Suprapubic skin (tissue), 4 donors: ENCODE data around the gene ZBTB20. TPM values are rescaled to one million over a fixed set of nuclear protein-coding genes. Genes with fewer than 3 reads are reported as not detected.

Source experiments
- DNase-seq, 2 donors: peaks; one replicate each; pipeline ENCODE4 v3.0.0-alpha.2; 2019; ENCODE audit warnings: low spot score in 2 of 2
- H3K27ac ChIP-seq: fragments of 200-600 bp; sonication (generic); one replicate; pipeline ENCODE4 v1.5.1; 2019
- H3K27me3 ChIP-seq: fragments of 200-600 bp; sonication (generic); one replicate; pipeline ENCODE4 v1.5.1; 2019
- H3K36me3 ChIP-seq: fragments of 200-600 bp; sonication (generic); one replicate; pipeline ENCODE4 v1.5.1; 2019
- H3K4me1 ChIP-seq: fragments of 200-600 bp; sonication (generic); one replicate; pipeline ENCODE4 v1.5.1; 2019
- H3K4me3 ChIP-seq: fragments of 200-600 bp; sonication (generic); one replicate; pipeline ENCODE4 v1.5.1; 2019; ENCODE audit warnings: mild to moderate bottlenecking
- H3K9me3 ChIP-seq: fragments of 200-600 bp; sonication (generic); one replicate; pipeline ENCODE4 v1.5.1; 2019
- EP300 ChIP-seq: sonication (generic); formaldehyde crosslinking; IDR thresholded peaks from one replicate; pipeline ENCODE4 v1.6.1; 2017; ENCODE audit warnings: antibody characterized with exemption
- POLR2A ChIP-seq, 2 donors: fragments of 450-650 bp; IDR thresholded peaks; one replicate each; pipeline ENCODE4 v1.6.1; 2017; ENCODE audit warnings: antibody characterized with exemption in 2 of 2, mild to moderate bottlenecking in 2 of 2, moderate library complexity in 2 of 2
- POLR2AphosphoS5 ChIP-seq, 3 donors: sonication (generic); formaldehyde crosslinking; IDR thresholded peaks; one replicate each; pipeline ENCODE4 v1.6.1; 2017; ENCODE audit warnings: antibody characterized with exemption in 3 of 3
- WGBS: methylation state at CpG from one replicate; pipeline ENCODE4 v1.1.5; 2018; 5-methylcytosine and 5-hydroxymethylcytosine counted together
- total RNA-seq, 4 donors: library from RNA; depleted of rRNA; stranded (reverse); fragments of >200 nt; gene quantifications; one replicate each; pipeline ENCODE4 v1.1.0, GENCODE V29; 2016
- TF ChIP-seq, protein P1 (sequence below), 2 donors: fragments of 200-600 bp in 1 of 2; fragments of 450-650 bp in 1 of 2; sonication (generic) in 1 of 2; IDR thresholded peaks; one replicate each; pipeline ENCODE4 v1.5.1; 2016 to 2019; ENCODE audit warnings: antibody characterized with exemption in 2 of 2, mild to moderate bottlenecking in 1 of 2, moderate library complexity in 1 of 2

The ZBTB20 gene
- total RNA-seq, 4 donors from 2014 or later = 23.6 to 77.2 (median 39.4) TPM

DNA sequence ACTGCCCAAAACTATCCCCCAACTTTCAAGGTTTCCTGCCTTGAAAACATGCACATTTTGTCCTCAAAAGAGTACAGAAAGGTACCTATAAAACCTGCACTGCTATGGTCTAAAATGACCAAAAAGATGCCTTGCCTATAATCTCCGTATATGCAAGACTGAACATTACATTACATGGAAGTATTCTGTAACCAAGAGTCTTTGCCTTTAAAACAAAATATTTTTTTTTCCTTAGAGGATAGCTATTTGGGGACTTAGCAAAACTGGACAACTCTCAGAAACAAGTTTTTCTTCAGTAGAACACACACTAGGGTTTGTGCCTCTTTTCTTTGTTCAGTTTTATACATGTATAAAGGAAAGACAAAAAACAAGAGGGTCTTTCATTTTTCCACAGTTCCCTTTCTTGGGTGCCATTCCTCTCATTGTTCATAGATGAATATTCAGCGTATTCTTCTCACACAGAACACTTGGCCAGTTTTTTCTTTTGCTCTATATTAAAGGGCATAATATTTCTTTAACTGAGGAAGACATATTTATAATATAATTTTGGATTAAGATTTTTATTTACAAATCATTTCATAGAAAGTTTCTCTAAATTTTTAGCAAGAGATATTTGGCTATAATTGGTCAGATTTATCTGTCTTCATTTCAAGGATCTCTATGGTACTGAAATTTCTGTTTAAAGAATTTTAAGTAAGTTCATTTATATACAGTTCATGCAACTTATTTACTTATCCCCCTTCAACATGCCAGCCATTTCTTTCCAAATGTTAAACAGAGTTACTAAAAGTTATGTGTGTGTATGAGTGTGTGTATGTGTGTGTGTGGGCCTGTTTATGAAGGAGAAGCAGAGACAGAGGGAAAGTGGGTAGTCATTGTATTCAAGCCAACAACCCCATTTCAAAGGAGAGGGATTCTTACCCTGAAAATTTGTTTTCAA, 142.6 kb downstream of the ZBTB20 start:
- DNase-seq = no peak
- Histone ChIP-seq H3K9me3 (no peaks in the 10 kb centered on the region), H3K4me3 (no peak overlapping the region), H3K27ac (no peak overlapping the region), H3K27me3 (no peaks in the 10 kb centered on the region), H3K36me3 (no peaks in the 10 kb centered on the region), H3K4me1 (no peaks in the 10 kb centered on the region)
- WGBS = 91% methylated on average over 2 of the region's 2 CpGs
- TF ChIP-seq, protein P1, sequence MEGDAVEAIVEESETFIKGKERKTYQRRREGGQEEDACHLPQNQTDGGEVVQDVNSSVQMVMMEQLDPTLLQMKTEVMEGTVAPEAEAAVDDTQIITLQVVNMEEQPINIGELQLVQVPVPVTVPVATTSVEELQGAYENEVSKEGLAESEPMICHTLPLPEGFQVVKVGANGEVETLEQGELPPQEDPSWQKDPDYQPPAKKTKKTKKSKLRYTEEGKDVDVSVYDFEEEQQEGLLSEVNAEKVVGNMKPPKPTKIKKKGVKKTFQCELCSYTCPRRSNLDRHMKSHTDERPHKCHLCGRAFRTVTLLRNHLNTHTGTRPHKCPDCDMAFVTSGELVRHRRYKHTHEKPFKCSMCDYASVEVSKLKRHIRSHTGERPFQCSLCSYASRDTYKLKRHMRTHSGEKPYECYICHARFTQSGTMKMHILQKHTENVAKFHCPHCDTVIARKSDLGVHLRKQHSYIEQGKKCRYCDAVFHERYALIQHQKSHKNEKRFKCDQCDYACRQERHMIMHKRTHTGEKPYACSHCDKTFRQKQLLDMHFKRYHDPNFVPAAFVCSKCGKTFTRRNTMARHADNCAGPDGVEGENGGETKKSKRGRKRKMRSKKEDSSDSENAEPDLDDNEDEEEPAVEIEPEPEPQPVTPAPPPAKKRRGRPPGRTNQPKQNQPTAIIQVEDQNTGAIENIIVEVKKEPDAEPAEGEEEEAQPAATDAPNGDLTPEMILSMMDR (IDR thresholded peaks at IDR 0.05) = no peak
- no peak for TF ChIP-seq EP300
- TF ChIP-seq POLR2AphosphoS5 (IDR thresholded peaks at IDR 0.05) = no peak
- TF ChIP-seq POLR2A (IDR thresholded peaks at IDR 0.05) = no peak

DNA sequence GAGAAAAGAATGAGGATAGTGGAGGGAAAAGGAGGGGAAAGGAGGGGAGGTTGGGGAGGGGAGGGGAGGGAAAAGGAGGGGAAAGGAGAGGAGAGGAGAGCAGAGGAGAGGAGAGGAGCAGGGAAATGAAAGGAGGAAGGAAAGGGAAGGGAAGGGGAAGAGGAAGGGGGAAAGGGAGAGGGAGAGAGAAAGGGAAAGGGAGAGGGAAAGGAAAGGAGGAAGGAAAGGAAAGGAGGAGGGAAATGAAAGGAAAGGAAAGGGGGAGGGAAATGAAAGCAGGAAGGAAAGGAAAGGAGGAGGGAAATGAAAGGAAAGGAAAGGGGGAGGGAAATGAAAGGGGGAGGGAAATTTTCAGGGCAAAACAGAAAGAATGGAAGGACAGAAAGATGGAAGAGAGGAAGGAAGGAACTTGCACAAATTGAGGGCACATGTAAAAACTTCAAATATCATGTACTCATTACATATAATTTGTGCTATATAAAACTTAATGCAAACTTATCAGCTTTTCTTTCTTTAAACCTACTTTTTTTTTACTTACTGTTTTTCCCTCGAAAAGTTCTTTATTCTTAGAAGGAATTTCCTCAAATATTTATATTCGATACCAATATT, 148.0 kb downstream of the ZBTB20 start:
- no peaks in the 10 kb centered on the region for H3K27me3 ChIP-seq
- no peak for DNase-seq
- peaks cover 5% of the 10 kb centered on the region for H3K9me3 ChIP-seq
- no peak overlapping the region for H3K4me3 ChIP-seq
- H3K4me1 ChIP-seq = no peaks in the 10 kb centered on the region
- H3K36me3 ChIP-seq = no peaks in the 10 kb centered on the region
- WGBS = 97% methylated on average over 2 of the region's 2 CpGs
- no peak overlapping the region for H3K27ac ChIP-seq
- TF ChIP-seq EP300 (no peak), POLR2A (IDR thresholded peaks at IDR 0.05) (no peak), POLR2AphosphoS5 (IDR thresholded peaks at IDR 0.05) (no peak)
- TF ChIP-seq, protein P1 (IDR thresholded peaks at IDR 0.05) = no peak

DNA sequence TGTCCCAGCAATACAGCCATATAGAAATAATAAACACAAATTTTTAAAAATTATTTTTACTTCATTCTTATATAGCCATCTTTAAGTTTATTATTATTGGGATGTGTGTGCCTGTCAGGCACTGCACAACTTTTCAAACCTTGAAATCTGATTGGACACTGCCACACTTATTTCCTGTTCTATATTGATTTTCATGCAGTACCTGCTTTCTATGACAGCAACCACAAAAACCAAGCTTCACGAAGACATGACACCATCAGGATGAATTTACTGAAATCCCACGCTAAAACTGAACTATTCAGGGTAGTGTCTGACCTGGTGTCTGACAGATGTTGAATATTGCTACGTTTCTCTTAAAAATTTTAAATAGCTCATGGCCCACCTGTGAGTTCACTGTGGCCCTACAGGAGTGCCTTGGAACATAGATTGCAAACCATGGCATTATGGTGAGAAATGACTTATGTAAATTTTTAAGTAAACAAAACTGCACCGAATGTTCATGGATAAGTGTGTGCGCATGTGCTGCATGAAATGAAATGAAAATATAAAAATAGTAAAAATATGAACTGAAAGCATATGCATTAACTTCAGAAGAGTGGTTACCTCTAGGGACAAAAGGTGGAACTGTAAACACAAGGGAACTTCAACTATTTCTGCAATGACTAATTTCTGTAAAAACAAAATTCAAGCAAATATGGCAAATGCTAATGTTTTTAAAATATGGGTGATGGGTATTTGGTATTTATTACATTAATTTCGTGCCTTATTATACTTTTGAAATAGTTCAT, 152.3 kb downstream of the ZBTB20 start:
- H3K9me3 ChIP-seq = peaks cover 5% of the 10 kb centered on the region
- H3K36me3 ChIP-seq = no peaks in the 10 kb centered on the region
- H3K27ac ChIP-seq = no peak overlapping the region
- H3K4me1 ChIP-seq = no peaks in the 10 kb centered on the region
- H3K27me3 ChIP-seq = no peaks in the 10 kb centered on the region
- no peak for DNase-seq
- WGBS = 83% methylated on average over 6 of the region's 6 CpGs
- no peak overlapping the region for H3K4me3 ChIP-seq
- TF ChIP-seq POLR2AphosphoS5 (IDR thresholded peaks at IDR 0.05) (no peak), EP300 (no peak), POLR2A (IDR thresholded peaks at IDR 0.05) (no peak)
- TF ChIP-seq, protein P1 (IDR thresholded peaks at IDR 0.05) = no peak

DNA sequence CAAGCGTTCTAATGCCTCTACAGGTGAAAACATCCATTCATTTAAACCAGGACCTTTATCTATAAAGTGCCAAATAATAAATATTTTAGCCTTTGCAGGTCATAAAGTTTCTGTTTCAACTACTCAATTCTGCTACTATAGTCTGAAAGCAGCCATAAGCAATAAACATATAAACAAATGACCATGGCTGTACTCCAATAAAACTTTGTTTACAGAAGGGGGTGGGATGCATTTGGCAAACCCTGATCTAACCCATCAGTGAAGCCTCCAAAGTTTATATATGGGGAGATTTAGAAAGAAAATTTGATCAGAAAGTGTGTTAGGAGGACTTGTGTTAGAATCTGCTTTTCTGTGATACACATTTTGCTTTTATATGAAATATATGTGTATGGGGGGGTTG, 161.3 kb downstream of the ZBTB20 start:
- TF ChIP-seq POLR2A (IDR thresholded peaks at IDR 0.05) = no peak
- H3K4me3 ChIP-seq = no peak overlapping the region
- no peaks in the 10 kb centered on the region for H3K9me3 ChIP-seq
- 97% methylated on average over 1 of the region's 1 CpG for WGBS
- no peak overlapping the region for H3K27ac ChIP-seq
- no peak for DNase-seq
- H3K4me1 ChIP-seq = no peaks in the 10 kb centered on the region
- H3K27me3 ChIP-seq = no peaks in the 10 kb centered on the region
- H3K36me3 ChIP-seq = no peaks in the 10 kb centered on the region

DNA sequence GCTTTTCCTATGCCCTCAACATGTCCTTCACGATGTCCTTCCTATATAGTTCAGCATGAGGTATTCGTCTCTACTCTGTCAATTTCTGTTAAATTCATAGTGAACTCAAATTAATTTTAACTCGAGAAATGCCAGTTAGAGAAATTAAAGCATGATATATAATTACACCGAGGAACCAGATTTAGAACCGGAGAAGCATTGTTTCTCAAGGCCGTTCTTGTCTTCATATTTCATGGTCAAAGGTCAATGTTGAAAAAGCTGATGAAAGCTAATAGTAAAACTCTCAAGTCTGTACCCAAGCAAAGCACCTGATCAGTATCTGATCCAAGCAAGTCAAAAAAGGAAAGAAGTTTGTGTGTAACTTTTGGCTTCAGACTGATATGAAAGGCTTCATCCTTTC, 163.8 kb downstream of the ZBTB20 start:
- H3K27me3 ChIP-seq = no peaks in the 10 kb centered on the region
- no peaks in the 10 kb centered on the region for H3K4me1 ChIP-seq
- TF ChIP-seq POLR2AphosphoS5 (IDR thresholded peaks at IDR 0.05) (no peak), POLR2A (IDR thresholded peaks at IDR 0.05) (no peak), EP300 (no peak)
- TF ChIP-seq, protein P1 (IDR thresholded peaks at IDR 0.05) = no peak
- no peak for DNase-seq
- WGBS = 88% methylated on average over 6 of the region's 6 CpGs
- H3K4me3 ChIP-seq = no peak overlapping the region
- no peak overlapping the region for H3K27ac ChIP-seq
- no peaks in the 10 kb centered on the region for H3K36me3 ChIP-seq
- no peaks in the 10 kb centered on the region for H3K9me3 ChIP-seq
